Mucosa of descending colon (tissue), 3 donors: ENCODE data around the gene TMEM54. TPM values are rescaled to one million over a fixed set of nuclear protein-coding genes. Genes with fewer than 3 reads are reported as not detected.

Experiments used
- ATAC-seq: fragments of 200-7000 bp; cut with Tn5 transposase; one replicate; pipeline ENCODE4 v1.9.1; 2020; ENCODE audit warnings: mild to moderate bottlenecking, moderate library complexity
- DNase-seq, 3 donors: peaks; one replicate each; pipeline ENCODE4 v3.0.0-alpha.2; 2020
- H3K36me3 ChIP-seq: fragments of 200-600 bp; one replicate; pipeline ENCODE4 v1.8.0; 2021; ENCODE audit warnings: low read depth, mild to moderate bottlenecking
- H3K4me1 ChIP-seq: fragments of 200-600 bp; one replicate; pipeline ENCODE4 v1.8.0; 2021; ENCODE audit warnings: low read depth, mild to moderate bottlenecking
- H3K4me3 ChIP-seq: fragments of 200-600 bp; one replicate; pipeline ENCODE4 v1.8.0; 2021; ENCODE audit warnings: mild to moderate bottlenecking
- H3K9me3 ChIP-seq: fragments of 200-600 bp; one replicate; pipeline ENCODE4 v1.8.0; 2021; ENCODE audit warnings: mild to moderate bottlenecking
- CTCF ChIP-seq: fragments of 200-600 bp; IDR thresholded peaks from one replicate; pipeline ENCODE4 v1.8.0; 2022; ENCODE audit warnings: antibody characterized with exemption, mild to moderate bottlenecking
- intact Hi-C, 2 donors: fragments of 100-400 bp; cut with DNase I in 1 of 2; cut with micrococcal nuclease in 1 of 2; formaldehyde crosslinking; loops; one replicate each; pipeline versions ENCODE4 v1.11.0 to v1.11.1; 2022; cut with DNase I, micrococcal nuclease
- total RNA-seq, 3 donors: library from RNA; stranded (reverse); fragmentation: NEBNext Ultra II Directional in 2 of 3; extraction: Animal tissue kit (Norgen Biotek cat#: 25700) in 2 of 3; gene quantifications; one replicate each; pipeline versions ENCODE4 v1.2.1 to v1.2.4, GENCODE V29; 2021 to 2023
- donor health status: DM: no; HTN: no; CAD: no; lungs with moderate emphysema.
- donor health status: DM: no; HTN: no; CAD: no.
- donor health status: DM: no; HTN: yes; CAD: no.

Gene TMEM54
- total RNA-seq, 3 donors from 2014 or later, result 426 to 995 (median 483) TPM

GRCh38 chr1:32869923-32870614 is 31.1 kb downstream of the TMEM54 start:
- no peak for TF ChIP-seq CTCF
- no peak overlapping the region for H3K4me3 ChIP-seq
- DNase-seq (no peak), ATAC-seq (no peak)
- H3K36me3 ChIP-seq, result no peaks in the 10 kb centered on the region
- H3K9me3 ChIP-seq, result no peaks in the 10 kb centered on the region
- intact Hi-C loops, result no loop called here
- peaks cover 2% of the 10 kb centered on the region for H3K4me1 ChIP-seq

DNA sequence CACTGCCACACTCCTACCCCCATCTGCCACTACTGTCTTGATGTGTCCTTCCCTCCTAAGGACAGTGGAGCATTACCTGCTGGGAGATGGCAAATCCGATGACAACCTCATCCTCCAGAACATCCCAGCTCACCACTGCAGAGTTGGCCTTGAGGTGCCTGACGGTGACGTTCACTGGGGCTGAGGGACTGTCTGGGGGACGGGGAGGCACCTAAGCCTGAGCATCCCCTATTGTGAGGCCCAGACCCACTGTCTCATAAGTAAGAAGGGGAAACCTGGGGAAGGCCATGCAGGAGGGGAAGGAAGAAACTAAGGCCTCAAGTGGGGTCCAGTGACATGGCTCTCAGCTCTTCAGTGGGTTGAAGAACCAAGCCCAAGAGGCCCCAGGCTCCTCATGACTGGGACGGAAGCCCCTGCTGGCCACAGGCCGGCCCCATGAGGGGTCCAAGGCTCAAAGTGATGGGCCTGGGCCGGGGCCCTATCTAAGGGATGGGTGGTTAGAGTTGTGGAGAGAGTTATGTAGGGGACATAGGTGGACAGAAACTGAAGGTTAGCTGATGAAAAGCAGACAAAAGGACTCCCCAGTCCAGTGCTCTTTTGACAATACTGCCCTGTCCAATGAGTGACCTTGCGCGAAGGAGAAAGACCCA is 32.3 kb downstream of the TMEM54 start:
- no peaks in the 10 kb centered on the region for H3K36me3 ChIP-seq
- no peak for TF ChIP-seq CTCF
- peaks cover 2% of the 10 kb centered on the region for H3K4me1 ChIP-seq
- intact Hi-C loops, result no loop called here
- no peaks in the 10 kb centered on the region for H3K9me3 ChIP-seq
- no peak for ATAC-seq
- no peak for DNase-seq
- H3K4me3 ChIP-seq, result no peak overlapping the region

GRCh38 chr1:32868085-32868484 is 33.1 kb downstream of the TMEM54 start:
- ATAC-seq (no peak), DNase-seq (no peak)
- TF ChIP-seq CTCF, result no peak
- Histone ChIP-seq H3K36me3 (no peaks in the 10 kb centered on the region), H3K4me1 (peaks cover 2% of the 10 kb centered on the region), H3K9me3 (no peaks in the 10 kb centered on the region), H3K4me3 (no peak overlapping the region)
- intact Hi-C loops, result no loop called here

DNA sequence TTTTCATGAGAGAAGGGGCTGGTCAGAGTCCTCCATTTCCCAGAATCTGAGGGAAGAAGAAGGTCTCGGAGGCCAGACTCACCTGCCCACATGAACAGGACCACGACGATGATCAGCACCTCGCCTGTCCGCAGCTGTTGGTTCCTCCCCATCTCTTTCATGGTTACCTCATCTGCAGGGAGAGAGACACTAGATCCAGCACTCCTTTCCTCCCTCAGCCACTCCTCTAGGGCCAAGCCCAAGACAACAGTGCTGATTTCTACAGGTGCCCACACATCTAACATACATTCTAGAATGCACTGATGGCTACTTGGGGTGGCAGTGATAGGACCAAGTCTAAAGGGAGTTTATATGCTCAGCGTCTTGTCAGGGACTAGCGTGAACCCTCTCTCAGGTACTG is 33.5 kb downstream of the TMEM54 start:
- no peak overlapping the region for H3K4me3 ChIP-seq
- no peaks in the 10 kb centered on the region for H3K9me3 ChIP-seq
- no peaks in the 10 kb centered on the region for H3K36me3 ChIP-seq
- H3K4me1 ChIP-seq, result peaks cover 2% of the 10 kb centered on the region
- ATAC-seq (no peak), DNase-seq (no peak)
- no peak for TF ChIP-seq CTCF
- intact Hi-C loops, result no loop called here

GRCh38 chr1:32867151-32867550 is 34.0 kb downstream of the TMEM54 start:
- Histone ChIP-seq H3K4me3 (no peak overlapping the region), H3K36me3 (no peaks in the 10 kb centered on the region), H3K9me3 (no peaks in the 10 kb centered on the region), H3K4me1 (peaks cover 2% of the 10 kb centered on the region)
- no peak for DNase-seq
- TF ChIP-seq CTCF, result no peak
- ATAC-seq, result no peak
- intact Hi-C loops, result no loop called here
